NCI-H2171 treated with DMSO at 0.1 percent for 48 hours (cell line): ENCODE results near the gene KLHL41.
A peak's percentile ranks its signal among the peaks of the same experiment; 100 is the strongest.
"Not testable (repeated sequence)": the region's sequence is repeated elsewhere in the genome, so short reads cannot be mapped to it uniquely, and the experiment has no call there.

Source experiments
- DNase-seq: peaks from one replicate; lab custom pipeline; 2025; lab: John Stamatoyannopoulos, UW

Gene KLHL41

GRCh38 chr2:169573160-169573973 is 63.9 kb downstream of the KLHL41 start, which contains the start of gene FASTKD1:
Gene FASTKD1 (minus strand): TSS chr2:169573865. CDS start chr2:169572029, 1,836 bp downstream.
- peak; percentile 94 for DNase-seq

GRCh38 chr2:169573974-169574299 is 64.4 kb downstream of the KLHL41 start:
- DNase-seq = no peak

GRCh38 chr2:169574539-169574938 is 65.0 kb downstream of the KLHL41 start:
- DNase-seq = not testable (repeated sequence)

- DNase-seq = not testable (repeated sequence)
Observed at GRCh38 chr2:169575264-169575663, 65.8 kb downstream of the KLHL41 start.
